ENCODE measurements around the gene IFNA13. TPM values are rescaled to one million over a fixed set of nuclear protein-coding genes. Genes with fewer than 3 reads are reported as not detected.

Gene IFNA13
- total and polyA plus RNA-seq, 4 donors, result not detected

DNA sequence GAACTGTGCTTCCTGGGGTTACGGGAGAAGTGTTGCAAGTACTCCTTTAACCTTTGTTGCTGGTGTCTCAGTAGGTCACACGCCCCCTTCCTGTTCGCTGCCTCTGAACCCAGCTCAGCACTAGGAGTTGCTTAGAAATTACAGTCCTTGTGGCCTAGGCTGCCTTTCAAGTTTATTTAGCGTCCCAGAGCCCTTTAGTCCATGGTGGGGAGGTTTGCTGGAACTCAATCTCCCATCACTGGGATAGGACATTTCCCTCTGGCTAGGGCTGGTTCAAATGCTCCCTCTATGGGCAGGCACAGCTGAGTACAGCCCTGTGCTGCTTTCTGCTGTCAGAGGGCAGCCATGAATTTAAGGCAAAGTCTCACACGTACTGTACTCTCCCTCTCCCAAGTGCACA, 45.8 kb upstream of the IFNA13 start:
- H3K4me3 ChIP-seq, result no peak overlapping the region
- no peaks in the 10 kb centered on the region for H3K27me3 ChIP-seq (ENCODE audit: control insufficient read depth in 3 of 3, insufficient read depth in 3 of 3, low read length in 2 of 3)
- H3K9me3 ChIP-seq (ENCODE audit: control insufficient read depth in 4 of 4, insufficient read depth in 3 of 4, low read length in 3 of 4), result no peaks in the 10 kb centered on the region
- no peak for ATAC-seq (ENCODE audit: insufficient read depth, low FRiP score)
- 46 to 62% methylated on average over 5 of the region's 5 CpGs for WGBS, 2 donors
- H3K4me1 ChIP-seq (ENCODE audit: control insufficient read depth in 5 of 5, insufficient read depth in 5 of 5, low read length in 5 of 5), result no peaks in the 10 kb centered on the region
- H3K36me3 ChIP-seq (ENCODE audit: control insufficient read depth in 4 of 4, insufficient read depth in 4 of 4, low read length in 4 of 4), result no peaks in the 10 kb centered on the region
- H3K9ac ChIP-seq (ENCODE audit: insufficient read depth in 1 of 2, low read length in 2 of 2), result no peak overlapping the region
- DNase-seq, result no peak
- TF ChIP-seq CTCF (IDR thresholded peaks at IDR 0.05; ENCODE audit: control extremely low read depth, extremely low read depth), result no peak
- no peak overlapping the region for H3K27ac ChIP-seq (ENCODE audit: low read depth in 1 of 2, low read length in 1 of 2)

DNA sequence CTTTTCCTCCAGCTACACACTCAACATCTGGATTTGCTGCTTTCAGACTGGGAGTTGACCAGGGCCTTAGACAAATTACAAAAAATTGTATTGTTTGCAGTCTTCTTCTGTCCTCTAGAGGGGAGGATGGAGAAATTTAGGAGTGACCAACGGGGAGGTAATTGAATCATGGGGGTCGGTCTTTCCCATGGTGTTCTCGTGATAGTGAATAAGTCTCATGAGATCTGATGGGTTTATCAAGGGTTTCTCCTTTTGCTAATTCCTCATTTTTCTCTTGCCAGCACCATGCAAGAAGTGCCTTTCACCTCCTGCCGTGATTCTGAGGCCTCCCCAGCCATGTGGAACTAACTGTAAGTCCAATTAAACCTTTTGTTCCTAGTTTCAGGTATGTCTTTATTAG, 45.3 kb upstream of the IFNA13 start:
- TF ChIP-seq CTCF (IDR thresholded peaks at IDR 0.05; ENCODE audit: control extremely low read depth, extremely low read depth), result no peak
- Histone ChIP-seq H3K4me1 (ENCODE audit: control insufficient read depth in 5 of 5, insufficient read depth in 5 of 5, low read length in 5 of 5) (no peaks in the 10 kb centered on the region), H3K36me3 (ENCODE audit: control insufficient read depth in 4 of 4, insufficient read depth in 4 of 4, low read length in 4 of 4) (no peaks in the 10 kb centered on the region), H3K27ac (ENCODE audit: low read depth in 1 of 2, low read length in 1 of 2) (no peak overlapping the region), H3K4me3 (no peak overlapping the region), H3K27me3 (ENCODE audit: control insufficient read depth in 3 of 3, insufficient read depth in 3 of 3, low read length in 2 of 3) (no peaks in the 10 kb centered on the region), H3K9ac (ENCODE audit: insufficient read depth in 1 of 2, low read length in 2 of 2) (no peak overlapping the region), H3K9me3 (ENCODE audit: control insufficient read depth in 4 of 4, insufficient read depth in 3 of 4, low read length in 3 of 4) (no peaks in the 10 kb centered on the region)
- no peak for ATAC-seq (ENCODE audit: insufficient read depth, low FRiP score)
- no peak for DNase-seq
- 63 to 73% methylated on average over 4 of the region's 4 CpGs for WGBS, 2 donors

GRCh38 chr9:21412107-21412506, 44.2 kb upstream of the IFNA13 start:
- no peaks in the 10 kb centered on the region for H3K27me3 ChIP-seq (ENCODE audit: control insufficient read depth in 3 of 3, insufficient read depth in 3 of 3, low read length in 2 of 3)
- ATAC-seq (ENCODE audit: insufficient read depth, low FRiP score), result no peak

More at GRCh38 chr9:21412107-21412506, 44.2 kb upstream of the IFNA13 start:
- no peaks in the 10 kb centered on the region for H3K4me1 ChIP-seq (ENCODE audit: control insufficient read depth in 5 of 5, insufficient read depth in 5 of 5, low read length in 5 of 5)
- H3K9ac ChIP-seq (ENCODE audit: insufficient read depth in 1 of 2, low read length in 2 of 2), result no peak overlapping the region
- H3K9me3 ChIP-seq (ENCODE audit: control insufficient read depth in 4 of 4, insufficient read depth in 3 of 4, low read length in 3 of 4), result no peaks in the 10 kb centered on the region
- H3K36me3 ChIP-seq (ENCODE audit: control insufficient read depth in 4 of 4, insufficient read depth in 4 of 4, low read length in 4 of 4), result no peaks in the 10 kb centered on the region
- no peak for TF ChIP-seq CTCF (IDR thresholded peaks at IDR 0.05; ENCODE audit: control extremely low read depth, extremely low read depth)
- DNase-seq, result no peak
- no peak overlapping the region for H3K4me3 ChIP-seq
- H3K27ac ChIP-seq (ENCODE audit: low read depth in 1 of 2, low read length in 1 of 2), result no peak overlapping the region

All from lung (tissue), 12 donors.